HepG2 (cell line): ENCODE results near the gene TRPC3. TPM values are rescaled to one million over a fixed set of nuclear protein-coding genes. Genes with fewer than 3 reads are reported as not detected.
A peak's percentile ranks its signal among the peaks of the same experiment; 100 is the strongest.

Experiments
- ETV5 ChIP-seq: IDR thresholded peaks from 2 replicates; pipeline ENCODE4 v1.6.1; 2018; ENCODE audit warnings: missing biosample characterization, missing genetic modification reagents, inconsistent platforms, borderline replicate concordance
- EZH2 ChIP-seq: conservative IDR thresholded peaks from 2 replicates; pipeline ENCODE4 v1.6.1; 2012; ENCODE audit warnings: mild to moderate bottlenecking, low read depth, low read length, moderate library complexity
- FIP1L1 ChIP-seq: fragments of 200-400 bp; formaldehyde crosslinking; IDR thresholded peaks from 2 replicates; pipeline ENCODE4 v1.6.1; 2018; ENCODE audit warnings: low read depth, mild to moderate bottlenecking, low read length, moderate library complexity, borderline replicate concordance; ENCODE audit not compliant: insufficient read depth
- HNRNPH1 ChIP-seq: fragments of 200-400 bp; formaldehyde crosslinking; optimal IDR thresholded peaks from 2 replicates; pipeline ENCODE3; 2017; ENCODE audit warnings: mild to moderate bottlenecking, low read depth, low read length
- IKZF1 ChIP-seq: fragments of 450-650 bp; IDR thresholded peaks from 2 replicates; pipeline ENCODE4 v1.7.1; 2016
- MBD4 ChIP-seq: IDR thresholded peaks from 2 replicates; pipeline ENCODE4 v1.6.1; 2012; ENCODE audit warnings: low read length, inconsistent platforms, borderline replicate concordance
- MYNN ChIP-seq: sonication (generic); formaldehyde crosslinking; IDR thresholded peaks from 2 replicates; pipeline ENCODE4 v1.4.0; 2020; ENCODE audit warnings: mild to moderate bottlenecking, low read depth, missing genetic modification reagents
- RBAK ChIP-seq: sonication (generic); formaldehyde crosslinking; IDR thresholded peaks from 2 replicates; pipeline ENCODE4 v1.5.1; 2020; ENCODE audit warnings: mild to moderate bottlenecking, missing genetic modification reagents
- TFE3 ChIP-seq: IDR thresholded peaks from 2 replicates; pipeline ENCODE4 v1.6.1; 2016
- ZBTB20 ChIP-seq: sonication (generic); formaldehyde crosslinking; IDR thresholded peaks from 2 replicates; pipeline ENCODE4 v1.8.1; 2023; ENCODE audit warnings: missing genetic modification reagents, low read depth, mild to moderate bottlenecking, borderline replicate concordance
- ZNF136 ChIP-seq: sonication (generic); formaldehyde crosslinking; IDR thresholded peaks from 2 replicates; pipeline ENCODE4 v1.8.1; 2022; ENCODE audit warnings: low read depth, mild to moderate bottlenecking, moderate library complexity, missing genetic modification reagents
- ZNF282 ChIP-seq: fragments of 450-650 bp; IDR thresholded peaks from 2 replicates; pipeline ENCODE4 v1.6.1; 2018; ENCODE audit not compliant: partially characterized antibody
- ZNF503 ChIP-seq: sonication (generic); formaldehyde crosslinking; IDR thresholded peaks from 2 replicates; pipeline ENCODE4 v1.4.0; 2020; ENCODE audit warnings: missing genetic modification reagents
- ZNF713 ChIP-seq: sonication (generic); formaldehyde crosslinking; IDR thresholded peaks from 2 replicates; pipeline ENCODE4 v1.4.0; 2020; ENCODE audit warnings: mild to moderate bottlenecking, missing genetic modification reagents
- polyA plus RNA-seq, 8 experiments: library from polyadenylated mRNA; depleted of rRNA in 3 of 8; stranded (reverse) in 7 of 8; unstranded in 1 of 8; fragments of >200 nt; fragmentation: Illumina TruSeq in 4 of 8; extraction: Trizol in 4 of 8; gene quantifications; 2 replicates each; pipeline versions ENCODE4 v1.2.1 to v1.2.3, GENCODE V29; 2011 to 2016; ENCODE audit warnings: low read depth in 4 of 8, missing spikeins in 1 of 8, mixed read lengths in 1 of 8; ENCODE audit not compliant: insufficient read depth in 1 of 8
- total RNA-seq, 5 experiments: library from RNA; depleted of rRNA; stranded (reverse); fragments of >200 nt; fragmentation: Illumina TruSeq; extraction: Trizol; gene quantifications; 2 replicates each; pipeline ENCODE4 v1.2.3, GENCODE V29; 2016; ENCODE audit warnings: low read depth in 1 of 5
- TF ChIP-seq, protein P1 (sequence below): sonication (generic); formaldehyde crosslinking; IDR thresholded peaks from 2 replicates; pipeline ENCODE4 v1.5.0; 2020; ENCODE audit warnings: mild to moderate bottlenecking, missing genetic modification reagents
- TF ChIP-seq, protein P2 (sequence below): sonication (generic); formaldehyde crosslinking; IDR thresholded peaks from 2 replicates; pipeline ENCODE4 v1.4.0; 2020; ENCODE audit warnings: missing genetic modification reagents, borderline replicate concordance

The TRPC3 gene
- total and polyA plus RNA-seq, 2 of the 13 experiments (the other 11 are each of a cell fraction or from before 2014, with no cell fraction given): not detected

DNA sequence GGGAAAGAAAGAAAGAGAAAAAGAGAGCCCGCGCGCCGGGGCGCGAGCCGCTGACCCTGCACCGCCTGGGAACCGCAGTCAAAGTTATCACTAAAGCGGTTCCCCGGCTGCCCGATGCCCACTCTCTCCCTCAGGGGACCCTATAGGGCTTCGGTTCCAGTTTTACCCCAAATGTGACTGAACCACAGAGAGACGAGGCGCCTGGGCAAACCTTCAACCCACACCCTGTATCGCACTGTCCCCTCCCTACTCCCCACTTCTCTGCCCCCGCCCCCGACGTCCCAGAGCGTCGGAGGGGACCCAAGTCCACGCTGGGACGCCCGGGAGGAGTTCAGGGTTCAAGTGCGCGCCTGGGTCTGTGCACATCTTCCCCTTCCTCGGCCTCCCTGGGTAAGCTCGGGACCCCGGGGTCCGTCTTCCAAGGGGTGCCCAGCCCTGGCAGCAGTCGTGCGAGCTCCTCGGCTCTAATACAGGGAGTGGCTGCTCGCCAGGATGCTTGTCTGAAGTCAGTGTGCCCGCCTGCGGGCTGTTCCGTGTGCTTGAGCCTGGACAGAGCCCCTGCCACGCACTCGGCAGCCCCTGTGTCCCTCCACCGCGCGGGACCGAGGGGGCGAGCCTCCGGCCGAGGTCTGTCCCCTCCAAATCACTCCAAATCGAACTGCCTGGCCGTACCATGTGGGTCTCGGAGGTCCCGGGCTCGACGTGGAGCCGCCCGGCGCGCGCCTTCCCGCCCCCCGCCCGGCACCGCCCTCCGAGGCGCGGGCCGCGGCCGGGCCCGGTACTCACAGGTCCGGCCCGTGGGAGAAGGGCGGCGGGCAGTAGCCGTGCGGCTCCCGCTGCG lies 960 bp downstream of the TRPC3 start (continued):
- no peak for TF ChIP-seq IKZF1
- peak; percentile 44 for TF ChIP-seq EZH2
- TF ChIP-seq ZBTB20 (CRISPR knock-in tag): no peak
- TF ChIP-seq, protein P1, sequence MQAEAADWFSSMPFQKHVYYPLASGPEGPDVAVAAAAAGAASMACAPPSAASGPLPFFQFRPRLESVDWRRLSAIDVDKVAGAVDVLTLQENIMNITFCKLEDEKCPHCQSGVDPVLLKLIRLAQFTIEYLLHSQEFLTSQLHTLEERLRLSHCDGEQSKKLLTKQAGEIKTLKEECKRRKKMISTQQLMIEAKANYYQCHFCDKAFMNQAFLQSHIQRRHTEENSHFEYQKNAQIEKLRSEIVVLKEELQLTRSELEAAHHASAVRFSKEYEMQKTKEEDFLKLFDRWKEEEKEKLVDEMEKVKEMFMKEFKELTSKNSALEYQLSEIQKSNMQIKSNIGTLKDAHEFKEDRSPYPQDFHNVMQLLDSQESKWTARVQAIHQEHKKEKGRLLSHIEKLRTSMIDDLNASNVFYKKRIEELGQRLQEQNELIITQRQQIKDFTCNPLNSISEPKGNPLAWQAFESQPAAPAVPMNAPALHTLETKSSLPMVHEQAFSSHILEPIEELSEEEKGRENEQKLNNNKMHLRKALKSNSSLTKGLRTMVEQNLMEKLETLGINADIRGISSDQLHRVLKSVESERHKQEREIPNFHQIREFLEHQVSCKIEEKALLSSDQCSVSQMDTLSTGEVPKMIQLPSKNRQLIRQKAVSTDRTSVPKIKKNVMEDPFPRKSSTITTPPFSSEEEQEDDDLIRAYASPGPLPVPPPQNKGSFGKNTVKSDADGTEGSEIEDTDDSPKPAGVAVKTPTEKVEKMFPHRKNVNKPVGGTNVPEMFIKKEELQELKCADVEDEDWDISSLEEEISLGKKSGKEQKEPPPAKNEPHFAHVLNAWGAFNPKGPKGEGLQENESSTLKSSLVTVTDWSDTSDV (CRISPR knock-in tag): no peak
- no peak for TF ChIP-seq HNRNPH1
- no peak for TF ChIP-seq TFE3 (CRISPR knock-in tag)
- TF ChIP-seq, protein P2, sequence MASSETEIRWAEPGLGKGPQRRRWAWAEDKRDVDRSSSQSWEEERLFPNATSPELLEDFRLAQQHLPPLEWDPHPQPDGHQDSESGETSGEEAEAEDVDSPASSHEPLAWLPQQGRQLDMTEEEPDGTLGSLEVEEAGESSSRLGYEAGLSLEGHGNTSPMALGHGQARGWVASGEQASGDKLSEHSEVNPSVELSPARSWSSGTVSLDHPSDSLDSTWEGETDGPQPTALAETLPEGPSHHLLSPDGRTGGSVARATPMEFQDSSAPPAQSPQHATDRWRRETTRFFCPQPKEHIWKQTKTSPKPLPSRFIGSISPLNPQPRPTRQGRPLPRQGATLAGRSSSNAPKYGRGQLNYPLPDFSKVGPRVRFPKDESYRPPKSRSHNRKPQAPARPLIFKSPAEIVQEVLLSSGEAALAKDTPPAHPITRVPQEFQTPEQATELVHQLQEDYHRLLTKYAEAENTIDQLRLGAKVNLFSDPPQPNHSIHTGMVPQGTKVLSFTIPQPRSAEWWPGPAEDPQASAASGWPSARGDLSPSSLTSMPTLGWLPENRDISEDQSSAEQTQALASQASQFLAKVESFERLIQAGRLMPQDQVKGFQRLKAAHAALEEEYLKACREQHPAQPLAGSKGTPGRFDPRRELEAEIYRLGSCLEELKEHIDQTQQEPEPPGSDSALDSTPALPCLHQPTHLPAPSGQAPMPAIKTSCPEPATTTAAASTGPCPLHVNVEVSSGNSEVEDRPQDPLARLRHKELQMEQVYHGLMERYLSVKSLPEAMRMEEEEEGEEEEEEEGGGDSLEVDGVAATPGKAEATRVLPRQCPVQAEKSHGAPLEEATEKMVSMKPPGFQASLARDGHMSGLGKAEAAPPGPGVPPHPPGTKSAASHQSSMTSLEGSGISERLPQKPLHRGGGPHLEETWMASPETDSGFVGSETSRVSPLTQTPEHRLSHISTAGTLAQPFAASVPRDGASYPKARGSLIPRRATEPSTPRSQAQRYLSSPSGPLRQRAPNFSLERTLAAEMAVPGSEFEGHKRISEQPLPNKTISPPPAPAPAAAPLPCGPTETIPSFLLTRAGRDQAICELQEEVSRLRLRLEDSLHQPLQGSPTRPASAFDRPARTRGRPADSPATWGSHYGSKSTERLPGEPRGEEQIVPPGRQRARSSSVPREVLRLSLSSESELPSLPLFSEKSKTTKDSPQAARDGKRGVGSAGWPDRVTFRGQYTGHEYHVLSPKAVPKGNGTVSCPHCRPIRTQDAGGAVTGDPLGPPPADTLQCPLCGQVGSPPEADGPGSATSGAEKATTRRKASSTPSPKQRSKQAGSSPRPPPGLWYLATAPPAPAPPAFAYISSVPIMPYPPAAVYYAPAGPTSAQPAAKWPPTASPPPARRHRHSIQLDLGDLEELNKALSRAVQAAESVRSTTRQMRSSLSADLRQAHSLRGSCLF (CRISPR knock-in tag): no peak
- no peak for TF ChIP-seq RBAK (CRISPR knock-in tag)
- no peak for TF ChIP-seq ZNF136 (CRISPR knock-in tag)
- no peak for TF ChIP-seq FIP1L1
- TF ChIP-seq ZNF503: no peak
- TF ChIP-seq MBD4: no peak
- TF ChIP-seq ZNF282: no peak
- TF ChIP-seq ZNF713 (CRISPR knock-in tag): no peak
- TF ChIP-seq ETV5 (CRISPR knock-in tag): no peak
- TF ChIP-seq MYNN (CRISPR knock-in tag): no peak
